GM19324 (cell line): ENCODE results near the gene HOXA4.

ENCODE experiments used
- ATAC-seq: cut with Tn5 transposase; IDR thresholded peaks from one replicate; pipeline ENCODE4 v1.9.1; 2021; ENCODE audit warnings: mild to moderate bottlenecking, moderate library complexity; ENCODE audit not compliant: unreplicated experiment, low FRiP score

The HOXA4 gene

GRCh38 chr7:27159266-27160144 is 28.9 kb upstream of the HOXA4 start:
- ATAC-seq, result no peak

GRCh38 chr7:27158436-27159265 is 28.1 kb upstream of the HOXA4 start:
- ATAC-seq, result no peak

GRCh38 chr7:27157702-27158431 is 27.3 kb upstream of the HOXA4 start:
- ATAC-seq, result no peak

DNA sequence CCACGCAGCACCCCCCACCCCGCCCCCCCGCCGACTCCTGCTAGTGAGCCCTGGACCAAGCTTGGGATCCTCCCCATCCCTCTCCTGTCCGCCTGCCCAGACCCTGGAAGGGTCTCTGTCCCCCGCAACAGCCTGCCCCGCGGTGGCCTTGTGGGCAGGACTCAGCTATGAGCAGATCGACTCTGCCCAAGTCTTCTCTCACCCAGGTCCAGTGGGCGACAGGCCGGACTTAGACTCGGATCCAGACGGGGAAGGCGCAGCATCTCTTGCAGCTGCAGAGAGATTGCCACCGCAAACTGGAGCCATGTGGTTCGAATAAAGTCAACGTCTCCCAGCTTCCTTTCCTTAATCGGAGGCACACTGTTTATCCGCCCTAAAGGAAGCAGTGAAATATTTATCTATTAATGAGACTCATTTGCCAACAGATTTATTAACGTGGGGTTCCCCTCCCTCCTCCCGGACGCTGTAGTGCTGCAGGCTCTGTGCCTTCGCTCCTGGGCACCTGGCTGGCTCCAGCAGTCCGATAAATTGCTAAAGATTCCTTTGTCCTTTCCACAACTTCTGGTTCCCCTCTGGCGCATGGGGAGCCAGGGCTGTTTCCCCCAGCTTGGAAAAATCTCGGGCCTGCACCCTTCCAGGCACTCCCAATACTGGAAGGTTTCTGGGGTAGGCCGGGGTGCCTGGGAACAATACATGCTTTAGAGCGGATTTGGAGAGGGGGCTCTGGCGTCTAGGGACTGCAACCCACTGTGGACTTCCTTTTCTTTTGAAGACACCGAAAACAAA is 26.6 kb upstream of the HOXA4 start:
- no peak for ATAC-seq

GRCh38 chr7:27156508-27156898 is 25.9 kb upstream of the HOXA4 start, which contains the start of gene HOXA7:
Gene HOXA7, minus strand, starts transcription at chr7:27156675. Its CDS starts 130 bp downstream, at chr7:27156545.
- ATAC-seq, result no peak

DNA sequence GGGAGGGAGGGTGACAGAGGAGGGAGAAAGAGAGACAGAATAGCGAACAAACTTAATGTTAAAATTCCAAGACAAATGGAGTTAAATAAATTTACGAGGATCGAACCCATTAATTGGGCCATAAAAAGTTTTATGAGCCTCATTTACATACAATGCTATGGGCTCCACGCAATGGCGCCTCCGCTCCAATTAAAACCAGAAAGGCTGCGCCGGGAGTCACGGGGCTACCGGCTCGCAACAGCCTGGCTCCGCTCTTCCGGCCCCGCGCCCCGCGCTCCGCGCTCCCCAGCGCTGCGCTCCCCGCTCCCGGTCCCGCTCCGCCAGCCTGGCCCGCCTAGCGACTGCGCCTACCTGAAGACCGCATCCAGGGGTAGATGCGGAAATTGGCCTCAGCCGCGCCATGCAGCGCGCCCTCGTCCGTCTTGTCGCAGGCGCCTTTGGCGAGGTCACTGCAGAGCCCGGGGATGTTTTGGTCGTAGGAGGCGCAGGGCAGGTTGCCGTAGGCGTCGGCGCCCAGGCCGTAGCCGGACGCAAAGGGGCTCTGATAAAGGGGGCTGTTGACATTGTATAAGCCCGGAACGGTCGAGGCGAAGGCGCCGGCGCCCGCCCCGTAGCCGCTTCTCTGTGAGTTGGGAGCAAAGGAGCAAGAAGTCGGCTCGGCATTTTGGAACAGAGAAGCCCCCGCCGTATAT is 25.4 kb upstream of the HOXA4 start:
- ATAC-seq, result no peak

- ATAC-seq, result no peak
These were observed 24.6 kb upstream of the HOXA4 start for GRCh38 chr7:27154901-27155815.

- ATAC-seq, result no peak
These were observed 23.8 kb upstream of the HOXA4 start for GRCh38 chr7:27154369-27154768.

DNA sequence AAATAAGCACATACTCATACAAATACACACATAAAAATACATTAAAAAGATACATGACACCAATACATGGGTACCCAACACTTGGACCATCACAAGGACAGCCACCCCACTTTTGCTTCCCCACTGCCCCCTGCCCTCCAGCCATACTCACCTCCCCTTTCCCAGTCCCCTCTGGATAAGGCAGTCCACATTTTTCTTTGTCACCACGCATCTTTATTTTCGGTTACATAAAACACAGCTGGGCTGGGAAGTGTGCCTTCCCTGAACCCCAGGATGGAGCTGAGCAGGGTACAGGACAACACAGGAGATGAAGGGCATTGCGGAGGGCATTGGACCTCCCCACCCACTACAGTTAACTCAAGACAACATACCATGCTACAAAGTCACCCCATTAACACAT is 23.0 kb upstream of the HOXA4 start:
- no peak for ATAC-seq

DNA sequence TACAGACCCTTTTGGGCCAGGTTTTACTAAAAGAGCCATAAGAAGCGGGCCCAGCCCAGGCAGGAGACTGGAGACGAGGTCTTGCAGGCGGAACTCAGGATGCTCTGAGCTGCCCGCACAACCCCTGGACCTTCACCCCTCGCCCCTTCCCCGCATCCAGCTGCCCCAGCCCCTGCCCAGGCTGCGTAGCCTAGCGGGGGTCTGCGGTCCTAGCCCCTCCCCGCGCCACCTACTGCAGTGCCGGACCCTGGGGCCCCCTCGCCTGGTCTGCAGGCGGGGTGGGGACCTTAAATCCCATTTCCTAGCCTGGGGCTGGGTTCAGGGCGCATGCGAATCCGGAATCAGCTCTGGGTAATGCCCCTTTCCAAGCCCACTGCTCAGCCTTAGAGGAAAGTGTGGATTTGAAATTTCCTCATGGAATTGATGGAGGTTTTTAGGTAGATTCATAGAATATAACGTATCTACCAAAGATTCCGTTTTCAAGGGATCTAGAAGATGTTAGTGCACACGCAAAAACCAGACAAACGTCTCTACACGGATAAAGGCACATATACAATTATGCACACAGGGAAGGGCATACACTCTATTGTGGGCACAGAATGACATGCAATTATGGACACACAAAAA is 22.4 kb upstream of the HOXA4 start:
- no peak for ATAC-seq

DNA sequence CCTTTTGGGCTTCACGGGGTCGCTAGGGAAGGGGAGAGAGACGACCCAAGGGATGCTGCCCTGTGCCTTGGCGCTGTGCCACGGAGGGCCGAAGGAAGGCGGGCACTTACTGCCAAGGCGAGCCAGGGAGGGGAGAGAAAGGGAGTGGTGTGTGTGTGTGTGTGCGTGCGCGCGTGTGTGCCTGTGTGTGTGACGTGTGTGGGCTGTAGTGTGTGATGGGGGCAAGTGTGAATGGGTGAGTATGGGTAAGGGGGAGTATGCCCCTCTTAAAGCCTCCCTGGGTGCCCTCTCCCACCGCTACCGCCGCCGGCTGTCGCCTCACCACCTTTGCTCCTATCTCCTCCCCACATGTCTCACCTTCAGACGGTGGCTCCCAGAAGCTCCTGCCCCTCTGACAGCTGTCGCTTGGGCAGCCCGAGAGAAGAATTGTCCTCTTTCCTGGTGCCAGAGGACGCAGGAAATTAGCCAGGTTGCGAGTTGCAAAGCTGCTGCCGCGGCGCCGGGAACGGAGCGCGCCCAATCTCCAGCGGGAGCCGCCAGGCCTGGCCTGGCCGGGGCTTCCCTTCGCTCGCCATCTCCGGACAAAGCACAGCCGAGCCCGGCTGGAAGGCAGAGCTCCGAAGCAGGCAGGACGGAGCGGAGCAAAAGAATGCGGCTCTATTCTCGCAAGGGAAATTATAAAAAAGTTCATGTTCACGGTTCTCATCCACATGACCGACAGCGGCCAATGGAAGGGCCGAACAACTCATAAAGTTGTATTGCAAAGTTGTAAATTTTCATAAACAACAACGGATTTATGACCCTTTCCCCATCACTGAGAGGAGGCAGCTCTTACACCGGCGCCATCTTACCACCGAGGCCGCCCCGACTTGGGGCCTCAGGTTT is 21.6 kb upstream of the HOXA4 start, which contains the start of gene HOXA3:
Gene HOXA3, minus strand, starts transcription at position 653 of the 885 bp plus-strand sequence. CDS start 41,943 bp downstream, outside the sequence.
- ATAC-seq, result no peak

- ATAC-seq, result no peak
These were observed 20.9 kb upstream of the HOXA4 start for GRCh38 chr7:27151341-27151930.

GRCh38 chr7:27150568-27151340 is 20.2 kb upstream of the HOXA4 start:
- peak; percentile 77 for ATAC-seq

- ATAC-seq, result no peak
These were observed 19.4 kb upstream of the HOXA4 start for GRCh38 chr7:27149842-27150567.
